ENCODE data around the gene CACNA2D2. TPM values are rescaled to one million over a fixed set of nuclear protein-coding genes. Genes with fewer than 3 reads are reported as not detected.
A peak's percentile ranks its signal among the peaks of the same experiment; 100 is the strongest.

Gene CACNA2D2
- total and polyA plus RNA-seq, 2 of the 13 experiments (the other 11 are each of a cell fraction or from before 2014, with no cell fraction given) = not detected

- TF ChIP-seq TAF15 (IDR thresholded peaks at IDR 0.05; ENCODE audit: low read depth, low read length, poor library complexity, severe bottlenecking) (no peak), ARID5B (CRISPR knock-in tag; IDR thresholded peaks at IDR 0.05) (peak; percentile 36), TFE3 (CRISPR knock-in tag; IDR thresholded peaks at IDR 0.05) (no peak), CSRNP1 (CRISPR knock-in tag; IDR thresholded peaks at IDR 0.05) (peak; percentile 60; the same call in 1 of the 2 replicates), ZNF3 (CRISPR knock-in tag; IDR thresholded peaks at IDR 0.05) (no peak), ZNF275 (CRISPR knock-in tag; IDR thresholded peaks at IDR 0.05; ENCODE audit: borderline replicate concordance) (peak; percentile 36; the same call in 1 of the 2 replicates), MLX (CRISPR knock-in tag; IDR thresholded peaks at IDR 0.05) (peak; percentile 60), POLR2A (IDR thresholded peaks at IDR 0.05; ENCODE audit: insufficient read depth in 1 of 2, low read depth in 2 of 2, low read length in 2 of 2) (peak in 1 of 2 experiments; percentile 54; a peak in 2 of 4 replicates), GPBP1L1 (CRISPR knock-in tag; IDR thresholded peaks at IDR 0.05) (no peak)
Measured at GRCh38 chr3:50358911-50359759, 144.3 kb downstream of the CACNA2D2 start, which contains the start of gene TMEM115 (continued).

All from HepG2 (cell line).